ENCODE measurements around the gene LYSMD4.

LYSMD4 gene

DNA sequence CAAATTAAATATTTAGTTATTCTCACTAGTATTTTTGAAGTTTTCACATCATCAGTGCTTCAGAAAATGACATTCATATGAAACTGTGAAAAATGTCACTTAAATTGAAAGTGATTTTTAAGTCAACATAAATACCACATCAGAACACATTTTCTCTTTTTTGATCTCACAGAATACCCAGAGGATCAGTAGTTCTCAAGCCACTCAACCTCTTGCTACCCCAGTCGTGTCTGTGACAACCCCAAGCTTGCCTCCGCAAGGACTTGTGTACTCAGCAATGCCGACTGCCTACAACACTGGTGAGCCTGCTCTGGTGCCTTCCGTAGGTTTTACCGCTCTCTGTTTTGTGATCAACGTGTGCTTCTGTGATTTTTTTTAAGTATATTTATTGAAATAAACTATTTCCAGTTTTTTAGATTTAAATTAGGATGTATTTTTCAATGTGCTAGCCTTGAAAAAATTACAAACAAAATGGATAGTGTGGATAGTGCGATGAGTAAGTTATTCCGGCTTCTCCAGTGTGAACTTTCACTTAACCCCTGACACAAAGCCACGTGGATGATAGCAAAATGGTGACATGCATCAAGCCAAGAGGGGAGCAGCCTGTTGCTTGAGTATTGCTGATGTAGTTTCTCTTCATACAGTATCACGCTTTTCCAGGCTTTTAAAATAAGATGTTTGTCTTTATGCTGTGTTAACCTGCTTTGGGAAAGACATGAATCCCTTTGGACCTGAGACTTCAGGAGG lies 26.5 kb downstream of the LYSMD4 start:
- no peak for DNase-seq (ENCODE audit: low read depth, low spot score)

DNA sequence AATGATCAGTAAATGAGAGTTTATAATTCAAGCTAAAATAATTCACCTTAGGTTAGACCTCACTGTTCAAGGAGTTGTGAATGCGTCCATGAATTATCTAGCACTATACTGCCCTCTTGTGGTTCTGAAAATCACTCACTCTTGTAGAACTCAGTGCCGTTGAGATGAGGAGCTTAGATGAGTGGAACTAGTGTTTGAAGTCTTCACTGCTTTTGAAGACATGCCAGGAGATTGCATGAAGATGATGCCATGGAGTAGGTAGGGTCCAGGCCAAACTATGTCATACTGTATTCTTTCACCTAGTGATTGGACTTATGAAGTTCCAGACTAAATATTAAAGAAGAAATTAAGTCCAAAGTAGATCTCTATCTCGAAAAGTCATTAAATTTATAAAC lies 28.8 kb downstream of the LYSMD4 start:
- no peak for DNase-seq (ENCODE audit: low read depth, low spot score)

DNA sequence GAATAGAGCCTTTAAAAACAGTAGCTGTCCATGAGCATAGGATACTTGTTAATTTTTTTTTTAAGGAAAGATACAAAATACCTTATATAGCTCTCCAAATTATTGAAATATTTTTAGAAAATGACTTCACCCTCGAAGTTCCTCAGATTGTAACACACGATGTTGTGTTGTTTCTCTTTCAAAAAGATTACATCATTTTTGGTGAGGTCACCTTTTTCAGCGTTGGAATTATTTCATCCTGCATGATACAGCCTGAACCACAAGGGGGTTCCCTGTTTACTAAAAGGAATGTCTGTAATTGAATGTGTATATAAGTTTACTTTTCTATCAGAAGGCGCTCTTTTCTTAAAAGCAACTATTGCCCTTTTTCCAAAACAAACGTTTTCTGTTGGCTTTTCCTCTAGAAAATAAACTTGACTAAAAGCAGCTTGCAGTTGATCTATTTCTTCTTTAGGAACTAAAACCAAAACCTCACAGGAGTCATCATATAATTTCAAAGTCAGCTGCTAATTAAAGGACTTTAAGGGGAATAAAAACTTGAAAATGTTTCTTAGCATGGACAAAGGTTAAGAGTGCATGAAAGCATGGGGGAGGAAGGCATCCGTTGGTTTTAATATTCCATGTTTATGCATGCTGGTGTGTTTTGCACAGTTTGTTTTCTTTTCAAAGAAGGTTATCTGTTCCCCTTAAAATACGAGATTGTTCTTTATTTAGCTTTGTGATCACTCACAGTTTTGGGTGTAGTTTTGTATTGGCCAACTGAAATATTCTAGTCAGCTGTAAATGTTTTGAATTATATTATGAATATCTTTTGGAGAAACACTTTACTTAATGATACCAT lies 29.4 kb downstream of the LYSMD4 start:
- no peak for DNase-seq (ENCODE audit: low read depth, low spot score)

DNA sequence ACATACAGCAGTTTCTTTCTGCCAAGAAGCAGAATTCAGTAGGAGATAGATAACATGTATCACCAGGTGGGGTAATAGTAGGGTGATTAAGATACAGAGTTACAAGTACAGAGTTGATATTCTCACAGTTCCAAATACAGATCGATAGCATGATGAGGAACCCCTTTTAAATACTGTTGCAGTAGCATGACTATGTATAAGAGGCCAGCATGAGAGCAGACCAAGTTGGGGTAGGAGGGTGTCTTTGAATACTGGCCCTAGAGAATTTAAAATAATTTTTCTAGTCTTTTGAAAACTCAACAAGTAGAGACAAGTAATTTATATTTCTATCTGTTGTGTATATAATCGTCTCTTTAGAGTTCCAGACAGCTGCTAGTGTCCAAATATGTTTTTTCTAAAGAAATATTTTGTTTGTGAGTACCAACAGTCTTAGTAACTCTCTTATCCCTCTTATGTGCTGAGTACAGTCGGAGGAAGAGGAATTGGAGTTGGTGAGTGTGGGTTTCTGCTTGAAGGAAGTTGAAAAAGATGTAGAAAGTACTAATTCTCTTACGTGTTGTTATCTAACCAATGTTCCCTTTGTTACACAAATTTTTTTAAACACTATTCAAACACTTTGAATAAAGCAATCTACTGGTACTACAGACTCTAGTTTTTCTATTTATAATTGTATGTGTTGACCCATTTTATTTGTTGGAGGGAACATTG lies 30.2 kb downstream of the LYSMD4 start:
- DNase-seq (ENCODE audit: low read depth, low spot score) = no peak

DNA sequence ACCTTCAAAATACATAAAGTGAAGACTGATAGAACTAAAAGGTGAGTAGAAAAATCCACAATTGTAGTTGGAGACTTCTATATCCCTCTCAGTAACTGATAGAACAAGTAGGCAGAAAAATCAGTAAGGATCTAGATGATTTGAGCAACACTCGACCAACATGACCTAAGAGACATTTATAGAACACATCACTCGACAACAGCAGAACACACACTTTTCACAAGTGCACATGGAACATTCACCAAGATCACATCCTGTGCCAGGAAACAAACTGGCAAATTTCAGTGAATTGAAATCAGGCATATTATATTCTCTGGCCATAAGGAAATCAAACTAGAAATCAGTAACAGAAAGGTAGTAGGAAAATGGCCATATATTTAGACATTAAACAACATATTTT lies 37.1 kb downstream of the LYSMD4 start:
- no peak for DNase-seq (ENCODE audit: low read depth, low spot score)

DNA sequence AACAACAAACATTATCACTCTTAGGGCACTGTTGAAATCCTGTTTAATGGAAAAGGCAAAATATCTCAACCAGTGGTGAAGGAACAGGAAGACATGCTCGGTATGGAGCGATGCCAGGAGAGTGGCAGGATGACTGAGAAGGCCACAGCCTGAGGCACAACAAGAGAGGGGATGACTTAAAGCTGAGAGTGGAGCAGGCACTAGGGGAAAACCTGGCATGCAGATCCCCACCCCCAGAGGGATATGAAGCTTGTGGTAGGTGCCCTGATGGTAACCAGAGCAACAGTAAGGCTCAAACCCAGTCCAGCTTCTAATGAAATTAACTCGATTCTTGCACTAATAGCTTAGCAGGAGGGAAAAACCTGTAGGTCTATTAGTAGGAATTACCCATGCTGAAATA lies 40.4 kb downstream of the LYSMD4 start:
- DNase-seq (ENCODE audit: low read depth, low spot score) = no peak

DNA sequence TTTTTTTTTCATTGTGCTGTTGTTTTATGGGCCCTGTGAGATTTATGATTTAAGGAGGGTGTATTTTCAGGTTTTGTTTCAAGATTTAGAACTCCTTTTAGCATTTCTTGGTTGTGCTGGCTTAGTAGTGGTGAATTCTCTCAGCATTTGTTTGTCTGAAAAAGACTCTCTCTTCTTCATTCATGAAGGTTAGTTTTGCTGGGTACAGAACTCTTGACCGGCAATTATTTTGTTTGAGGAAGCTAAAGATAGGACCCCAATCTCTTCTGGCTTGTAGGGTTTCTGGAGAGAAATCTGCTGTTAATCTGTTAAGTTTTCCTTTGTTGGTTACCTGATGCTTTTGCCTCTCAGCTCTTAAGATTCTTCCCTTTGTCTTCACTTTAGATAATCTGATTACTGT lies 46.9 kb downstream of the LYSMD4 start:
- no peak for DNase-seq (ENCODE audit: low read depth, low spot score)

DNA sequence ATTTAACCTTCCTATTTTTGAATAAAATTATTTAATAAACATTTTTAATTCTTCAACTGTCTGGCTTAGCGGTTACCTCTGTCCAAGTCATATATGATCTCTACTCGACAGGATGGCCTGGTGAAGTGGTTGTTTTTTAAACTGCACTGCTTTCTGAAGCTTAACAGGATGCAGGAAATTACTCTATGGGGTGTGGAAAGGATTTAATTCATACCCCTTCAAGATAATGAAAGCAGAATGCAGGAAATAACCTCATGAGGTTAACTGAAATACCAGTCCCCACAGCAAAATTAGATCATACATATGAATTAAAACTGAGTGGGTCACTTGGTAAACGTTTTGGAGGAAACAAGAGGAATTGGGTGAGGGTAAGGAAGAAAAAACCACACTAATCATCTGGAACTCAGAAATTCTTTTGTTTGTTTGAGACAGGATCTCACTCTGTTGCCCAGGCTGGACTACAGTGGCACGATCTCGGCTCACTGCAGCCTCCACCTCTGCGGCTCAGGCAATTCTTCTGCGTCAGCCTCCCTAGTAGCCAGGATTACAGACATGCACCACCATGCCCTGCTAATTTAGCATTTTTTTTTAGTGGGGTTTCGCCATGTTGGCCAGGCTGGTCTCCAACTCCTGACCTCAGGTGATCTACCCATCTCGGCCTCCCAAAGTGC lies 50.1 kb downstream of the LYSMD4 start:
- no peak for DNase-seq (ENCODE audit: low read depth, low spot score)

DNA sequence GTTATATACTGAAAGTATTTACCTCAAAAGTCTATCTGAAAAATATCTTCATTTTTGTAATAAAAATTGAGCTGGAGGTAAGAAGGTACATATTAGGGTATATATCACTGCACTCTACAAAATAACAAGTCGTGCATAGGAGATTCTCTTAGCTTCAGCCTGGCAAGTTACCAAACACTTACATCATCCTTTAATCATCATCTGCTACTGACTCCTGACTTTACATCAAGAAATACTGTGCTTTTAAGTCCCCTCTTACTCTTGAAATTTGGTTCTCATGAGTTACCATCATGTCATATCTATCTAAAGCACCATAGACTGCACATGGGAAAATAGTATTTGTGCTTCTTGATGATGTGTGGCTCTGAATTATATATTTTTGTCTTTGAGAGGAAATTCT lies 50.8 kb downstream of the LYSMD4 start:
- no peak for DNase-seq (ENCODE audit: low read depth, low spot score)

DNA sequence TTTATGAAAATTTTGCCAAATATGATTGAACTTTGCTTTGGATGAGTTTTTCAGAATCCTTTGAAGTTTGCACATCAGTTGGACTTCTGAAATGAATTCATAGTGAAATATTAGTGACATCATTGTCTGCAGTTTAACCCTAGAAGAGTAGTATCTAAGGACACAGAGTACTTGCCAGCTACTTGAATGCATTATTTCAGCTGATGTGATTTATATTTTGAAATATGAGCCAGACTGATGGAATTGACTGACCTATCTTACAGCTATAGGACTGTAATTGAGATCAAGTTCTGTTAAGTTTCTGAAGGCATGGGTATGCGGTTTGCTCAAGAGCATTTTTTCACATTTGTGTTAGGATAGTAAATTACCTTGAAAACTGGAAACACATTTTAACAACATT lies 51.2 kb downstream of the LYSMD4 start:
- DNase-seq (ENCODE audit: low read depth, low spot score) = no peak

DNA sequence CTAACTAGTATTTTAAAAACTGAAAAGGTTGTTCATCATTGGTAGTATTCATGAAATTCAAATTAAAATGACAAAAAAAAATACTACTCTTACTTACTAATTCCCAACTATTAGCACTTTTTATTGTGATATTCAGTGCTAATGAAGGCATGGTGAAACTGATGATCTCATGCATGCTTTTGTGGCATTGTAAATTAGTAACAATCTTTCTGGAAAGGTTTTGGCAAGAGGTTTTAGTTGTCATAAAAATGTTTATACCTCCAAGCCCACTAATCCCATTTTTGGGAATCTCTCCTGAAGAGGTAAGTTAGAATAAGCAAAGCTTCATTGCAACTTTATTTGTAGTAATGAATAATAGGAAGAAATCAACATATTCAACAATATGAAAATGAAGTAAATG lies 53.0 kb downstream of the LYSMD4 start:
- DNase-seq (ENCODE audit: low read depth, low spot score) = no peak

DNA sequence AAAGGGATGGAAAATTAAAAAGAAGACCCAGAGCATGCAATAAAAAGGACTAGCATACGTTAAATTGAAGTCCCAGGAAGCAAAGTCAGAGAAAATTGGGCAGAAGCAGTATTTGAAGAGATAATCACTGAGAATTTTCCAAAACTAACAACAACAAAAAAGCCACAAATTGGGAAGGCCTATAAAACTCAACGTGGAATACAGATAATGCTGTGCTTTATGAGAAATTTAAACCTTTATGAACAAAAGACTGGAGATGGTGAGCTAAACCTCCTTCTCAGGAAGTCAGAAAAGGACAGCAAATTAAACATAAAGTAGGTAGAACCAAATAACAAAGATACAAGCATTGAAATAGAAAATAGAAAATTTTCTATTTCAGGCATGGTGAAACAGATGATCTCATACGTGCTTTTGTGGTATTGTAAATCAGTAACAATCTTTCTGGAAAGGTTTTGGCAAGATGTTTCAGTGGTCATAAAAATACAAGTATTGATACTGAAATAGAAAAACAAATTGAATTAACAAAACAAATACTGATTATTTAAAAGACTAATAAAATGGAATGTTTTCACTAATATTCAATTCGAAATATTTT lies 55.6 kb downstream of the LYSMD4 start:
- no peak for DNase-seq (ENCODE audit: low read depth, low spot score)
